IPS-20b (cell line): ENCODE measurements around the gene WDR18.

ENCODE experiments used
- H3K27ac ChIP-seq: one replicate; pipeline ENCODE4 v1.5.1; 2013; ENCODE audit warnings: low read length
- H3K27me3 ChIP-seq: 2 replicates; pipeline ENCODE4 v1.6.1; 2013; ENCODE audit warnings: mild to moderate bottlenecking, low read length, inconsistent platforms; ENCODE audit not compliant: insufficient read depth
- H3K36me3 ChIP-seq: 2 replicates; pipeline ENCODE4 v1.6.1; 2013; ENCODE audit warnings: low read depth, mild to moderate bottlenecking, inconsistent platforms, low read length, moderate library complexity; ENCODE audit not compliant: insufficient read depth
- H3K4me1 ChIP-seq: 2 replicates; pipeline ENCODE4 v1.6.1; 2013; ENCODE audit warnings: mild to moderate bottlenecking, control low read depth, inconsistent platforms, low read length, moderate library complexity; ENCODE audit not compliant: insufficient read depth
- H3K4me3 ChIP-seq: 2 replicates; pipeline ENCODE4 v1.5.1; 2013; ENCODE audit warnings: mild to moderate bottlenecking, low read length, inconsistent platforms
- H3K9ac ChIP-seq: 2 replicates; pipeline ENCODE4 v1.6.1; 2013; ENCODE audit warnings: low read depth, mild to moderate bottlenecking, inconsistent platforms, low read length, moderate library complexity
- H3K9me3 ChIP-seq: 2 replicates; pipeline ENCODE4 v1.6.1; 2013; ENCODE audit warnings: mild to moderate bottlenecking, low read depth, low read length, inconsistent platforms; ENCODE audit not compliant: insufficient read depth

The WDR18 gene

GRCh38 chr19:973726-974563, 10.2 kb upstream of the WDR18 start:
- Histone ChIP-seq H3K9ac (no peak overlapping the region), H3K27me3 (no peaks in the 10 kb centered on the region), H3K27ac (no peak overlapping the region), H3K4me3 (no peak overlapping the region), H3K4me1 (no peaks in the 10 kb centered on the region), H3K9me3 (peaks cover 10% of the 10 kb centered on the region), H3K36me3 (peaks cover 25% of the 10 kb centered on the region)

- H3K9ac ChIP-seq: no peak overlapping the region
- no peaks in the 10 kb centered on the region for H3K27me3 ChIP-seq
- no peaks in the 10 kb centered on the region for H3K4me1 ChIP-seq
- no peak overlapping the region for H3K4me3 ChIP-seq
- peaks cover 10% of the 10 kb centered on the region for H3K9me3 ChIP-seq
- H3K27ac ChIP-seq: no peak overlapping the region
- H3K36me3 ChIP-seq: peaks cover 21% of the 10 kb centered on the region
These were observed 9.4 kb upstream of the WDR18 start for GRCh38 chr19:974564-975257.

DNA sequence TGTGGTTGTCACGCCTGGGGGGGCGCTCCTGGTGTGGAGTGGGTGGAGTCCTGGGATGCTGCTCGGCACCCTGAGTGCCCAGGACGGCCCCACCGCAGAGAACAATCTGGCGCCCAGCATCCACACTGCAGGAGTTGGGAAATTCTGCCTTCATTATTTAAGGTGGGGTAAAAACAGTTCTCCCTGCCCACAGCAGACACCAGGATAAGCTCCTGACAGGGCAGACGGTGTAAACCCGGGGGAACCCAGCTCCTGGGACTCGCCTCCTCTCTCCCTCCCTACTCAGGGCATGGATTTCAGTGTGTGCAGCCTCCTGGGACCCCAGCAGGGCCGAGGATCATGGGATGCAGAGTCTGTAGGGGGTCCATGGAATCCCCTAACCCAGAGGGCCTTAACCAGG, 7.7 kb upstream of the WDR18 start:
- Histone ChIP-seq H3K27ac (no peak overlapping the region), H3K9me3 (no peaks in the 10 kb centered on the region), H3K9ac (no peak overlapping the region), H3K36me3 (peaks cover 5% of the 10 kb centered on the region), H3K4me1 (peaks cover 6% of the 10 kb centered on the region; the same call in 1 of the 2 replicates), H3K4me3 (no peak overlapping the region), H3K27me3 (no peaks in the 10 kb centered on the region)

DNA sequence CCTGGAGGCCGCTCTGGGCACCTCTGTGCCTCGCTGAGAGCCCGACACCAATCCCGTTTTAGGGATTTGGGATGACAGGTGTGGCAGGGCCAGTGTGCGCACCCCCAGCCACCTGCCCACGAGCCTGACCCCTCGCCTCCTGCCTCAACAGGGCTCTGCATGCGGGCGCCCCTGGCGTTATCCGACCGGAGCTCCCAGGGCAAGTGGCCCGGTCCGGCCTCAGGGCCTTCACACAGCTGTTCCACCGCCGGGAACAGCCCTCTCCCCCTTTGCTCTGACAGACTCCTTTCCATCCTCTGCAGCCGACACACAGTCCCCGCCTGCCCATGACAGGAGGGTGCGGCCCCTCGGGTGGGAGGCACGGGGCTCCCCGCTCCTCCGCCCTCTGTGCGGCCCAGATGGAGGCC, 7.1 kb upstream of the WDR18 start:
- no peak overlapping the region for H3K9ac ChIP-seq
- no peak overlapping the region for H3K4me3 ChIP-seq
- H3K27me3 ChIP-seq: no peaks in the 10 kb centered on the region
- no peaks in the 10 kb centered on the region for H3K9me3 ChIP-seq
- no peak overlapping the region for H3K27ac ChIP-seq
- peaks cover 6% of the 10 kb centered on the region; the same call in 1 of the 2 replicates for H3K4me1 ChIP-seq
- peaks cover 4% of the 10 kb centered on the region for H3K36me3 ChIP-seq

GRCh38 chr19:979318-979741, 4.8 kb upstream of the WDR18 start:
- no peak overlapping the region for H3K27ac ChIP-seq
- H3K9ac ChIP-seq: no peak overlapping the region
- no peak overlapping the region for H3K4me3 ChIP-seq
- no peaks in the 10 kb centered on the region for H3K36me3 ChIP-seq
- peaks cover 6% of the 10 kb centered on the region; the same call in 1 of the 2 replicates for H3K4me1 ChIP-seq
- no peaks in the 10 kb centered on the region for H3K27me3 ChIP-seq
- no peaks in the 10 kb centered on the region for H3K9me3 ChIP-seq

DNA sequence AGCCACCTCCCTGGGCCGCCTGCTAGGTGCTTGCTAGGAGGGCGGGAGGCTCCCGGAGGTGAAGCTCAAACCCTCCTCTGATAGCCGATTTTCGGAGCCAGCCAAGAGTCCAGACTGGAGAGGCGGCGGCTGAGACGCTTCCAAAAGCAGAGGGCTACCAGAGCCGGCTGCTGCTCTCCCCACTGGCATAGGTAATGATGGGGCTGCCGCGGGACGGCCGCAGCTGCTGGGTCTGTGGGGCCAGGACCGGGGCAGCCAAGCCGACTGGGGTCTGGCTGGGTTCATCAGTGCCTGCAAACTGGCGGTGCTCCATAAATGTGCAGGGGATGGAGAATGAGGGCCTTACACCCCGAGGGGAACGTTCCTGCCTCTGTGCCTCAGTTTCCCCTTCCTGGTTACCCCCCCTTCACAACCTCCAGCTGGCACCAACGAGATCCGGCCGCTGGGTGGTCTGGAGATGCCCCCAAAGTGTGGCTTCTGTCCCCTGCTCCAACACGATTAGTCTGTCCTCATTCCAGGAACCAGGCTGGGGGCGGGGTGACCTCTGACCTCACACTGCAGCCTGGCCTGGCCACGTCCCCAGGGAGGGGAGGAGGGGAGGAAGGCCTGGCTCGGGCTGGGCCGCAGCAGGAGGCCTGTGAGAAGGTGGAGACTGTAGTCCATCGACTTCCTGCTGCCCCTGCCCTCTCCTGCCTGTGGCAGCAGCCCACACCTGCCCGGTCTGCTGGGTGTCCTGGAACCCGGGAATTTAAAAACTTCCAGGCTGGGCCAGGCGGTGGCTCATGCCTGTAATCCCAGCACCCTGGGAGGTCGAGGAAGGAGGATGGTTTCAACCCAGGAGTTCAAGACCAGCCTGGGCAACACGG, 3.8 kb upstream of the WDR18 start:
- Histone ChIP-seq H3K4me3 (peak overlapping the region; percentile 33; the same call in 1 of the 2 replicates), H3K36me3 (no peaks in the 10 kb centered on the region), H3K9me3 (no peaks in the 10 kb centered on the region), H3K27me3 (no peaks in the 10 kb centered on the region), H3K4me1 (peaks cover 6% of the 10 kb centered on the region; the same call in 1 of the 2 replicates), H3K27ac (no peak overlapping the region), H3K9ac (peak overlapping the region; percentile 65)

GRCh38 chr19:982567-983170, 1.5 kb upstream of the WDR18 start:
- Histone ChIP-seq H3K36me3 (peaks cover 22% of the 10 kb centered on the region), H3K4me1 (peaks cover 6% of the 10 kb centered on the region; the same call in 1 of the 2 replicates), H3K9ac (no peak overlapping the region), H3K27me3 (no peaks in the 10 kb centered on the region), H3K4me3 (no peak overlapping the region), H3K9me3 (no peaks in the 10 kb centered on the region), H3K27ac (no peak overlapping the region)

- Histone ChIP-seq H3K9me3 (no peaks in the 10 kb centered on the region), H3K36me3 (peaks cover 50% of the 10 kb centered on the region), H3K27ac (no peak overlapping the region), H3K4me3 (no peak overlapping the region), H3K9ac (no peak overlapping the region), H3K4me1 (no peaks in the 10 kb centered on the region), H3K27me3 (no peaks in the 10 kb centered on the region)
These were observed 1.9 kb downstream of the WDR18 start for GRCh38 chr19:986083-986482.

DNA sequence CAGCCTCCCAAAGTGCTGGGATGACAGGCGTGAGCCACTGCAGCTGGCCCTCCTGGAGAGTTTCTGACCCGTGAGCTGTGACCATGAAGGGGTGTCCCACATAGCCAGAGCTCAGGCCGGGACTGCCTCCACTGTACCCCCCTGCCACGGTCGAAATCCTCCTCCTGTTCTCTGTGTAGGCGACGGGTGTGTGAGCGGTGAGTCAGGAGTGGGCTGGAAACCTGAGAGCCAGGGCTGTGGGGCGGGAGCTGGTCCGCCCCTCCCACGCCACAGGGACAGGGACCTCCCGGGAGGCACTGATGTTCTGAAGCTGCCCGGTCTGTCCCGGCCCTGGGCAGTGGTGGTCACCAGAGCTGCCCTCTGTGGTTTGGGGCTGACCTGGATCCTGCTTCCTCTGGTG, 3.9 kb downstream of the WDR18 start:
- peaks cover 61% of the 10 kb centered on the region for H3K36me3 ChIP-seq
- H3K4me3 ChIP-seq: no peak overlapping the region
- H3K9me3 ChIP-seq: no peaks in the 10 kb centered on the region
- H3K27ac ChIP-seq: no peak overlapping the region
- H3K9ac ChIP-seq: no peak overlapping the region
- no peaks in the 10 kb centered on the region for H3K4me1 ChIP-seq
- H3K27me3 ChIP-seq: no peaks in the 10 kb centered on the region

DNA sequence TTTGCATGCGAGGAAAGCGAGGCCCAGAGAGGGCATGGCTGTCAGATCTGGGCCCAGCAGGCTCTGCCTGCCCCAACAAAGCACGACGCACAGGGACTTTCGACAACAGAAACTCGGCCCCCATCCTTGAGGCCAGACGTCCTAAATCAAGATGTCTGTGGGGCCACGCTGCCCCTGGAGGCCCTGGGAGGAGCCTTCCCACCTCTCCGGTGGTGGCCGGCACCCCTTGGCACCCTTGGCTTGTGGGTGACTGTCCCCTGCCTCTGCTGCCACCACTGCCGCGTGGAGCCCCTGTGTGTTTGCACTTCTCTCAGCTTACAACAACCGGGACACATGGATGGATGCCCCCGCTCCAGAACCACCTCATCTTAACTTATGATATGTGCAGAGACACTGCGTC, 4.4 kb downstream of the WDR18 start:
- Histone ChIP-seq H3K27me3 (no peaks in the 10 kb centered on the region), H3K9me3 (no peaks in the 10 kb centered on the region), H3K4me3 (no peak overlapping the region), H3K9ac (no peak overlapping the region), H3K4me1 (no peaks in the 10 kb centered on the region), H3K27ac (no peak overlapping the region), H3K36me3 (peaks cover 64% of the 10 kb centered on the region)

GRCh38 chr19:989381-990081, 5.4 kb downstream of the WDR18 start:
- Histone ChIP-seq H3K4me1 (no peaks in the 10 kb centered on the region), H3K9me3 (no peaks in the 10 kb centered on the region), H3K27me3 (no peaks in the 10 kb centered on the region), H3K27ac (no peak overlapping the region), H3K9ac (no peak overlapping the region), H3K4me3 (no peak overlapping the region), H3K36me3 (peaks cover 64% of the 10 kb centered on the region)
